HepG2 (cell line): ENCODE results near the gene VEPH1.

Source experiments
- ERF ChIP-seq: IDR thresholded peaks from 2 replicates; pipeline ENCODE4 v1.6.1; 2018; ENCODE audit warnings: missing biosample characterization, missing genetic modification reagents
- SALL2 ChIP-seq: sonication (generic); formaldehyde crosslinking; IDR thresholded peaks from 2 replicates; pipeline ENCODE4 v1.8.1; 2023; ENCODE audit warnings: mild to moderate bottlenecking, missing genetic modification reagents, inconsistent platforms
- TF ChIP-seq, protein P1 (sequence below): sonication (generic); formaldehyde crosslinking; IDR thresholded peaks from 2 replicates; pipeline ENCODE4 v1.5.0; 2020; ENCODE audit warnings: mild to moderate bottlenecking, missing genetic modification reagents, moderate library complexity

GRCh38 chr3:157515398-157515797, 12.2 kb upstream of the VEPH1 start:
- TF ChIP-seq SALL2 (no peak), ERF (CRISPR knock-in tag) (no peak)
- TF ChIP-seq, protein P1, sequence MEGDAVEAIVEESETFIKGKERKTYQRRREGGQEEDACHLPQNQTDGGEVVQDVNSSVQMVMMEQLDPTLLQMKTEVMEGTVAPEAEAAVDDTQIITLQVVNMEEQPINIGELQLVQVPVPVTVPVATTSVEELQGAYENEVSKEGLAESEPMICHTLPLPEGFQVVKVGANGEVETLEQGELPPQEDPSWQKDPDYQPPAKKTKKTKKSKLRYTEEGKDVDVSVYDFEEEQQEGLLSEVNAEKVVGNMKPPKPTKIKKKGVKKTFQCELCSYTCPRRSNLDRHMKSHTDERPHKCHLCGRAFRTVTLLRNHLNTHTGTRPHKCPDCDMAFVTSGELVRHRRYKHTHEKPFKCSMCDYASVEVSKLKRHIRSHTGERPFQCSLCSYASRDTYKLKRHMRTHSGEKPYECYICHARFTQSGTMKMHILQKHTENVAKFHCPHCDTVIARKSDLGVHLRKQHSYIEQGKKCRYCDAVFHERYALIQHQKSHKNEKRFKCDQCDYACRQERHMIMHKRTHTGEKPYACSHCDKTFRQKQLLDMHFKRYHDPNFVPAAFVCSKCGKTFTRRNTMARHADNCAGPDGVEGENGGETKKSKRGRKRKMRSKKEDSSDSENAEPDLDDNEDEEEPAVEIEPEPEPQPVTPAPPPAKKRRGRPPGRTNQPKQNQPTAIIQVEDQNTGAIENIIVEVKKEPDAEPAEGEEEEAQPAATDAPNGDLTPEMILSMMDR (CRISPR knock-in tag) = no peak
